Middle frontal gyrus (tissue), 1 donor: ENCODE data around the gene SRSF5.
"Not testable (repeated sequence)": the region's sequence is repeated elsewhere in the genome, so short reads cannot be mapped to it uniquely, and the experiment has no call there.

ENCODE experiments used
- DNase-seq: peaks from one replicate; pipeline ENCODE4 v3.0.0-alpha.2; 2015; ENCODE audit warnings: low spot score; ENCODE audit errors: extremely low spot score

Gene SRSF5

DNA sequence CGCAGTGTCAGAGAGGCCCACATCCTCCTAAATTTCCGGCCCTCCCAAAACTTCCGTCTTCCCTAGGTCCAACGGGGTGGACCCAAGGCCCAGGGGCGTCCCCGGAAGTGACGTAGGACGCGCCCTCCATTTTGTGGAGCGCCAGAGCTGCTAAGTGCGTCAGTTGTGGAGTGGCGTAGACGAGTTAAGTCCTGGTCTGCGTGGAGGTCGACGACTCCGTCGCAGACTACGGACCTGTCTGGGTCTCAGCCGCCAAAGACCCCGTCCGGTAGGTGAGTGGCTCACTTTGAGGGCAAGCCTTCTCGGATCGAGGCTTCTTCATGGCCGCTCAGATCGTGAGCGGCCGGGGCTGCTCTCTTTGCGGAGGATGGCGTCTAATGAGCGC is at the start of gene SRSF5:
Gene SRSF5, plus strand, starts transcription at position 159 of the 385 bp plus-strand sequence. CDS start 1,015 bp downstream, outside the sequence.
- peak; percentile 94 for DNase-seq

DNA sequence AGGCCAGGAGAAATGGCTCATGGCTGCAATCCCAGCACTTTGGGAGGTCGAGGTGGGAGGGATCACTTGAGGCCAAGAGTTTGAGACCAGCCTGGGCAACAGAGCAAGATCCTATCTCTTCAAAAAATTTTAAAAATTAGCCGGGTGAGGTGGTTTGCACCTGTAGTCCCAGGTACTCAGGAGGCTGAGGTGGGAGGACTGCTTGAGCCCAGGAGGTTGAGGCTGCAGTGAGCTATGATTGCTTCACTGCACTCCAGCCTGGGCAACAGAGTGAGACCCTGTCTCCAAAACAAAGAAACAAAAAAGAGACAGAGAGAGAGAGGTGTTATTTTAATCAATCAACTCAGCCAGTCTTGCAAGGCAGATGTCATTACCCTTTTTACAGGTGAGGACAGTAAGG is 48.3 kb upstream of the SRSF5 start:
- not testable (repeated sequence) for DNase-seq

DNA sequence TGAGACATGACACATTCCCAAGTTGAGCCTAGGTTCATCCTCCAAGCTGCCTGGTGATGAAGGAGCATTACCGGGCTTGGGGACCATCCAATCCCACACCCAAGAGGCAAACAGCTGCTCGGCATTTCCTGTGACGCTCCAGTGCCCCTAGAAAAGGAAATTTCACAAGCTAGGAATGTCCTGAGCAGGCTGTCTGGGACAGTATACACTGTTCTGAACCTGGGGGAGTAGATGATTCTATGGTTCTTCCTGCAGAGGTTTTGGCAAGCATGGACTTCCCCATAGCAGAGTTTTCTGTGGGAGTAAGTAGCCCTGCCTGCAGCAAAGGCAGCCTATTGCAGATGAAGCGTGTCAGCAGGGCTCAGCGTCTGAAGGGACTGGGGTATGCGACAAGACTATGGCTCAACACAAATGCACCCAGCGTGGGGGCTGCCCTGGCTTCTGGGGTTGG is 47.4 kb upstream of the SRSF5 start:
- no peak for DNase-seq

GRCh38 chr14:69720912-69721311 is 46.0 kb upstream of the SRSF5 start:
- DNase-seq, result no peak

DNA sequence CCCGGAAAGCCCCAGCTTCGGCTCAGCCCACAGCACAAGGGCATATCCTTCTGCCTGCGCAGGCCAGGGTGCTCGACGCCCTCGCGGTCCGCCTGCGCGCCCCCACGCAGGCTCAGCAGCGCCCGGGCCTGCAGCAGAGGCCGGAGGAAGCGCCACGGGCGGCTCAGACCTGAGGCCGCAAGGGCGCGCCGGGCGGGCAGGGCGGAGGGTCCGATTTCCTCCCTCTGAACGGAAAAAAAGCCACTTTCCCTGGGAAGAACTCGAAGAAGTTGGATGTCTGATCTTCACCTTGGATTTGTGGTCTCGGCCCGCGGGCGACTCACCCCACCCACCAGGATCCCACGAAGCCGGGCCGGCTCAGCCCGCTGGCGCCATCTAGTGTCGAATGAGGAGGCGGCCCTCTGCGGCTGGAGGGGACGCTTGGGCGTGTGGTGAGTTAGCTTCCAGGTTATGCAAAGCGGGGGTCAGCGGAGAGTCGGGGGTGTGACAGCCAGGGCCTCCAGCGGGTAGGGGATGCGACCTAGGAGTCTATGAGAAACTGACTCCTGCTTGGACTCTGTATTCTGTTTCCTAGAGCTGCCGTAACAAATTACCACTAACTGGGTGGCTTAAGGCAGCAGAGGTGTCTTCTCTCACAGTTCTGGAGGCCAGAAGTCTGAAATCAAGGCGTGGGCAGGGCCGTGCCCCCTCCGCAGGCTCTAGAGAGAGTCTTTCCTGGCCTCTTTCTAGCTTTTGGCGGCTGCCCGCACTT is 40.0 kb upstream of the SRSF5 start:
- peak; percentile 61 for DNase-seq

GRCh38 chr14:69727860-69728259 is 39.1 kb upstream of the SRSF5 start:
- DNase-seq, result no peak

- not testable (repeated sequence) for DNase-seq
Measured at GRCh38 chr14:69731919-69732598, 34.9 kb upstream of the SRSF5 start.

- DNase-seq, result not testable (repeated sequence)
Measured at GRCh38 chr14:69736405-69736804, 30.5 kb upstream of the SRSF5 start.

- no peak for DNase-seq
Measured at GRCh38 chr14:69741055-69741454, 25.9 kb upstream of the SRSF5 start.

DNA sequence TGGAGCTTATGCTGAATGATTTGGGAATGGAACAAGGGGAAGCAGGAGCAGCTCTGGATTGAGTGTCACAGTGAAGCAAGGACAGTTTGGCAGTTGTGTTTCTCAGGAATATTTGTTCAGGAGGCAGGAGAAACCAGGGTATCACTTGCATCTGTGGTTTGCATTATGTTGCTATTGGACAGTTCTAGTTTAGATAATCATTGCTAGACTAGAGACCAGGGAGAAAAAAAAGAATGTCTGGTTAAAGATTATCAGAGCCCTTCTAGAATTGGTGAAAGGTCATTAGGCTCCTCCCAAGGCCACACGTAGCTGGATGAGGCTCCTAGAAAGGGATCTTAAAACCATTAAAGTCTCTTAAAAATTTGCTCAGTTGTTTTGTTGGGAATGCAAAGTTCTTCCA is 17.0 kb upstream of the SRSF5 start:
- DNase-seq, result no peak

- no peak for DNase-seq
Measured at GRCh38 chr14:69750495-69750894, 16.4 kb upstream of the SRSF5 start.

DNA sequence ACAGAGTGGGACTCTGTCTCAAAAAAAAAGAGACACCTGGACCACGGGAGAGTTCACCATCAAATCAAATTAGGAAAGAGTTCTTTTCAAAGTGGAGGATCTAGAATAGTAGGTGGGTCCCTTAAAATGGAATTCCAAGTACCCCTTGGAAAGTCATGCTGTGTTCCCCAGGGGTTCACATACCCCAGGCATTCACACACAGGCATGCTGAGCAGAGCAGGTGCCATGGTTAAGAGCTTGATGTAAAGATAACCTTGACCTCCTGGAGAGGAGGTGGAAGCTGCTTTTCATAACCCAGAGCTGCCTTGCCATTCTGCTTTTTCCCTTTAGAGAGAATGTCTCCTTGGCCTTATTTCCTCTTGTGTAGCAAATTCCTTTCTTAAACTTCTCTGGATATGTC is 14.2 kb upstream of the SRSF5 start:
- DNase-seq, result no peak

DNA sequence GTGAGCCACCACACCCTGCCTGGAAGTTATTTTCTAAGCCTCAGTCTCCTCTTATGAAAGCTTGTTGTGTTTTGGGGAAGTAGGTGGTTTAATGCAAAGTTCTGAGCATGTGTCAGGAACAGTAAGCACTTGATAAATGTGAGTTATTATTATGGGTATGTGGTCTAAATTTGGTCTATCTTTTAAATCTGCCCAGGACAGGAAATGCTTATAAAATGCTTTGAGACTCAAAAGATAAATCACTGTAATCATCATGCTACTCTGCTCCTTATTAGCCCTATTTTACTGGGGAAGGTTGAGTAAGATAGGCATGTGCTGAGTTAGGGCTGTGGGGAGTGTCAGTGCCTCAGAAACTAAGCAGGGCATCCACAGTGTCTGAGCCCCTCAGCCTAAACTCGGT is 13.1 kb upstream of the SRSF5 start:
- DNase-seq, result no peak

DNA sequence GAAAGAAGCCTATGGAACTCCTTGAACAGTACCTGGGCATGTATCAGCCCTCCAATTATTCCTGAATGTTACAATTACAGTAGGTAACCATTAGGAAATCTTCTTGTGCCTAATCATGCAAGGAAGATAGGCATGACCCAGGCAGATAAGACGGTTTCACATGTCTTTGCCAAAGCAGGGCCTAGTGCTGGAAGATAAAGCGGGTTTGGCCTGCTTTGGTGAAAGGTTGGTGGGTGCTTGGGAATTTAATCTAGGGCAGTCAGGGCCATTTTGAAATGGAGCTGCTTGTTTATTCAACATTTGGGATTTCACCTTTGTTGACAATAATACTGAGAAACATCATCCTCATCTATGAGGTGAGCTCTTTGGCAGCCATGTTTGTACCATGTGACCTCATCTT is 12.5 kb upstream of the SRSF5 start:
- DNase-seq, result no peak

- DNase-seq, result no peak
Measured at GRCh38 chr14:69755296-69755695, 11.6 kb upstream of the SRSF5 start.

DNA sequence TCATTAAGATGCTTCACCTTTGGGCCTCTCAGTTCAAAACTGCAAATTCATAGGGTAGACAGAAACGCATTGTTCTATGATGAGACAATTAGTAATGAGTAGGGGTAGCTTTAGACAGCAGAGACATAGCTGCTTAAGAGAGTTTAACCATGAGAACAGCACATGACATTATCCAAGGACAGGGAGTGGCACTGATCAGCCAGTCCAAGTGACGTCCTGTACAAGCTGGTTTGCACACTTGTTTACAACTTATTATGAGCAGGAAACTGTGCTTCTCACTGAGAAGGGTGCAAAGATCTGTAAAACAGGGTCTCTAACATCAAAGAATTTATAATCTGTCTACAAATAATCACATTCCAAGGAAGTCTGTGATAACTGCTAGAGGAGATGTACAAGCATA is 11.2 kb upstream of the SRSF5 start:
- no peak for DNase-seq

GRCh38 chr14:69756298-69756697 is 10.6 kb upstream of the SRSF5 start:
- no peak for DNase-seq

DNA sequence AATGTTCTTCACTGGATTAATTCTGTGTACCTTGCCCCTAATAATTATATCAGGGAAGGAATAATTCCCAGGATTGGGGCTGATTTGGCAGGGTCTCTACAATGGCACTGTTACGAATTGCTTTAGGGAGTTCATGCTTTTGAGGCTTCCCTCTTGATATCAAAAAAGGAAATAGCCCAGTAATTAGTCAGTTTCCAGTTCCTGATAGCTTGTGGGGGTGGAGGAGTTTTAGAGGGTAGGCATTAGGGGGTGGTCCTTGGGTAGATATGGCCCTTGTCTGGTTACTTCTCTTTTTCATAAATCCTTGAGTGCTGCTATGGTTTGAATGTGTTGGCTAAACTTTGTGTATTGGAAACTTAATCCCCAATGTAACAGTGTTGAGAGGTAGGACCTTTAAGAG is 6.1 kb upstream of the SRSF5 start:
- no peak for DNase-seq

DNA sequence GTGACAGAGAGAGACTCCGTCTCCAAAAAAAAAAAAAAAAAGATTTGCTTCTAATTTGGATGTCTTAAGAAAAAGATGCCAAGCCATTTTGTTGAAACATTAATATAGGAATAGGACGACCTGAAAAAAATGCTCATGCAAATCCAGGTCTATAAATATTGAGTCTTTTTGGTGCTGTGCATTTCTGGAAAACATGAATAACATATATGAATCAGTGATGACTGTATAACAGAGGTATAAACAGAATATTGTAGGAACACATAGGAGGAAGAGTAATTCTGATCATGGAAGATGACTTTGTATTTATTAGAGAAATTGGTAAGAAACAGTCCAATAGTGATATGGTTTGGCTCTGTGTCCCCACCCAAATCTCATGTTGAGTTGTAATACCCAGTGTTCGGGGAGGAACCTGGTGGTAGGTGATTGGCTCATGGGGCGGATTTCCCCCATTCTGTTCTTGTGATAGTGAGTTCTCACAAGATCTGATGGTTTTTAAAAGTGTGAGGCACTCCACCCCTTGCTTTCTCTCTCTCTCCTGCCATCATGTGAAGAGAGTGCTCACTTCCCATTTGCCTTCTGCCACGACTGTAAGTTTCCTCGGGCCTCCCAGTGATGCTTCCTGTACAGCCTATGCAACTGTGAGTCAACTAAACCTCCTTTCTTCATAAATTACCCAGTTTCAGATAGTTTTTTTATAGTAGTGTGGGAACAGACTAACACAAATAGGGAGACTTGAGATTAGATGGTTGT is 3.0 kb upstream of the SRSF5 start:
- DNase-seq, result no peak

GRCh38 chr14:69767369-69767999 is 542 bp downstream of the SRSF5 start:
- DNase-seq, result peak; percentile 91

GRCh38 chr14:69768873-69769272 is 1.9 kb downstream of the SRSF5 start:
- no peak for DNase-seq

GRCh38 chr14:69769623-69770022 is 2.7 kb downstream of the SRSF5 start:
- no peak for DNase-seq
